DMS 273 treated with DMSO at 0.1 percent for 48 hours (cell line): ENCODE data around the gene GLE1.
"Not testable (repeated sequence)": the region's sequence is repeated elsewhere in the genome, so short reads cannot be mapped to it uniquely, and the experiment has no call there.

ENCODE experiments used
- DNase-seq: peaks from one replicate; lab custom pipeline; 2025; lab: John Stamatoyannopoulos, UW

The GLE1 gene

DNA sequence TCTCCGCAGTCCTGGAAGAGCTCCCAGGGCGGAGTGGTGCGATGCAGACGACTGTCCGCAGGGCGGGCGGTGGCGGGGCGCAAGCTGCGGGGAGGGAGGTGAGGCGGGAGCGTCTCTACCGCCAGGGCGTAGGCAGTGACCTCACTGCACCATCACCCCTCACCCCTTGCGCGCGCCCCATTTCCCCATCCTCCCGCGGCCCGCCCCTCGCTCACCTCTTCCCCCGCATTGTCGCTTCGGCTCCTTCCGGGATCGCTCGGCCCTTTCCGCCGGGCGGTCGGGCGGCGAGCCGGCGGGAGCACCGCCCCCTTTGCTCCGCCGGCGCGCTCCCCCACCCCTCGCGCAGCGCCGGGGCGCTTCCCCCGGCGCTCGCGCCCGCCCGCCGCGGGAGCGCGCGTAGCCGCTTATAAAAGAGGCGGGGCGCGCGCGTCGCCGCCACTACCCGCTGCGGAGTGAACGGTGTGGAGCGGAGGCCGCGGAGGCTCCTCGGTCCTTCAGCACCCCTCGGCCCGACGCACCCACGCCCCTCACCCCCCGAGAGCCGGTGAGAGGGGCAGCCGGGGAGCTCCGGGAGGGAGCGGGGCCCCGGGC is 47.7 kb downstream of the GLE1 start, which contains the start of gene SPTAN1:
Gene SPTAN1, plus strand, starts transcription at position 435 of the 591 bp plus-strand sequence. CDS start 14,154 bp downstream, outside the sequence.
- DNase-seq: peak; percentile 59

DNA sequence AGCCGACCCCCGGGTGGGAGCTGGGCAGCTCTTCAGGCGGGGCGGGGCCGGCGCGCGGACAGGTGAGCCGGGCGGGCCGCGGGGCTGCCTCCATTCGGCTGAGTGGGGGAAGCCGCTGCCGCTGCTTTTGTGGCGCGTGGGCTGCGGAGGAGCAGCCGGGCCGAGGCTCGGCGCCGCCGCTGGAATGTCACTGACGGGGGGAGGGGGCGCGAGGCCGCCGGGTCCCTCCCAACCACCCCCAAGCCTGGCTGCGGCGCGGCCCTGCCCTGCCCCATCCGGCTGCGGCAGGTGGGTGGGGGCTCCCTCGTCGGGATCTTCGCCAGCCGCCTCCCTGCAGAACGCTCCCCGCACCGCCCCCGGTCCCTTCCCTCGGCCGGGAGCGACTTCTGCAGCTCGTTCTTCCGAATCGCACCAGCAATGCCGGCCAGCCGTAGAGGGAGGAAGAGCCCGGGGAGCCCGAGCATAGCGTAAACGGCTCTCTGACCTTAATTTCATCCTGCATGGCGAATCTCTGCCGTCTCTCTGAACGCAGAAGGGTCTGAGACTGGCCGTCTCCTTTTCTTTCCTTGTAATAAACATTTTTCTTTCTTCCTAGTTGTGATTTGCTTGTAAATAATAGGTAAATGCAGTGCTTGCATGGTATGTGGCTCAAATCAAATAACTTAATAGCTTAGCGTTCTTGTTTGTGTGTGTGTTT is 48.4 kb downstream of the GLE1 start:
- no peak for DNase-seq

- DNase-seq: no peak
These were observed 49.2 kb downstream of the GLE1 start for GRCh38 chr9:128553728-128554127.

GRCh38 chr9:128554155-128554862 is 49.8 kb downstream of the GLE1 start:
- DNase-seq: no peak

DNA sequence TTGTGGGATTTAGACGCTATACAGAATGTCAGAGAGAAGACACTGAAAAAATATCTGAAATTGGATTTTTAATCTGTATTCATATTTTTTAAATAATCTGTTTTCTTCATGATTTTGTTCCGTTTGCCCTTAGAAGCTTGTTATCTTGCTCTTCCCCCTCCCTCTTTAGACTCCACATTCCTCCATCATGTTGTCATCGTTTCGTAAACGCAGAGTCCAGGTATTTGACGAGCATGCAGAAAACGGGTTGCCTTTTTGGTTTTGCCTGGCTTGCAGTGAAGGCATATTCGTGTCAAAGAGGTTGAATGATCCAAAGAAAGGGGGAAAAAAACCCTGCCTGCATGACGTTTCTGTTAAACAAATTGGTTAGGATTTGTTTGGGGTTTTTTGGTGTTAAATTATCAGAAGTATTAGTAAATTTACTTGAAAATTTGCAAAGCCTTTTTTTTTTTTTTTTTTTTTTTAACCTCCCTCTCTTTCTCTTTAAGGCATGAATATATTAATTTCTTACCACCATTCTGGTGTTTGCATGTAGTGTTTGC is 50.7 kb downstream of the GLE1 start:
- DNase-seq: no peak

DNA sequence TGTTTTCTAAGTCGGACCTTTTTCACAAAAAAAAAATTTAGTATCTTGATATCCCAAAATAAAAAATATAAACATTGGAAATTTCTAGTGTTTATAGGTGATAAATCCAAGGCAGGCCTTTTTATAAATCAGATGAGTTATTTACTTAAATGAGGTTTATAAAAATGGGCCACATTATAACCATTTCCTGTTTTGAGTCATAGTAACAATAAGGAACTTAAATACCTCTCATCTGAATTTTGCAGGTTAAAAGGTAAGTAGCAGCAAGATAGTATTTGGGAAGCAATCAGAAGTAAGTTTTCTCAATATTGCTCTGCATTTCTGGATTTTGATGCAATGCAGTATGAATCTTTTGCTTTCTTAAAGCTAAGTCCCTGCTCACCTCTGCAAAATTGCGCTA is 51.8 kb downstream of the GLE1 start:
- DNase-seq: no peak

GRCh38 chr9:128556926-128557634 is 52.6 kb downstream of the GLE1 start:
- DNase-seq: no peak

DNA sequence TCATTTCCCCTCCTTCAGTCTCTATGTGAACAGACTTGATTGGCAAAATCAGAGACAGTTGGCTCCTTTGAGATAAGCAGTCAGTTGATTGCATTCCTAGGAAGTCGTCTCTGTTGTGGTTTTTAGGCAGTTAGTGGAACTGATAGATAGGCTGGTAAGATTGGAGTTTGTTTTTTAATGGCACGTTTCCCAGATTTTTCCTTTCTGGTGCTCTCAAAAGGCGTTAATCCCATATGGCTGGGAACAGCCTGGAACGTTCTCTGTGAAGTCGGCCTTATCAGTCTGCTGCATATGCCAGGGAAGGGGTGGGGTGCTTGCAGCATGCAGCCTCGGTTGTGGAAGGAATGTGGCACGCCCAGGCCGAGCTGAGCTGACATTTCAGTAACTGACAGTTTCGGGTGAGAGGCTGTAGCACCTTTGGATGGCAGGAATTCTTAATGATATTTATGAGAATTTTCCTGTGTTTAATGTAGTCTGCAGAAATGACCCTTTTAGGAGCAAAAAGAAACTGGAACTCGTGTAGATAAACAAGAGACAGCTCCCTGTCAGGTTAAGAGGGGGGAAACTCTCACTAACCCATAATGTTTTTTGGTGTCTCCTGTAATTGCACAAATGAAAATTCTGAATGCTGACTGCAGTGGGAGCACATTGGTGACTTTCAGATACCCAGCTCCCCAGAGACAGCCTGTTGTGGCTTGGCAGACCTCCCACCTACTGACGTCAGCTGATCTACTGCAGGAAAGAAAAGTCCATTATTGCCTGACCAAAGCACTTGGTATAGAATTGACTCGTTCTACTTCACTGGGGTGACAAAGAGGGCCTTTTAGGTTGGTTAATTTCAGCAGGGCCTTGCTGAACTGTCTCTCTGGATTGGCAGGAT is 54.2 kb downstream of the GLE1 start:
- DNase-seq: peak; percentile 69

DNA sequence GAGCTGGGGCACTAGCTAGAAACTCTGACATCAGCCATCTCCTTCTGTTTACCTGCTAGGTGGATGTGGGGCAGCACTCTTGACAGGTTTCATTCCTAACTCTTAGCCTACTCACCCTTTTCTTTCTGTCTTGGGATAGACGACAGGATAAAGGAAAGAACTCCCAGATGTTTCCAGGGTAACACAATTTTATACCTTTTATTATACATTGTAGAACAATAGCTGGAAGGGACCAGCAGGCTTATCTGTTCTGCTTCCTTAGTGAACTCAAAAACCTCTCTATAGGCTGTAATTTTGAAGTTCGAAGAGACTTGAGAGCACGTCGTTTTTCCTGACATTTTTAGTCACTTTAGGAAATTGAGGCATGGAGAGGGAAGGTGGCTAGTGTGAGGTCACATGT is 61.1 kb downstream of the GLE1 start:
- no peak for DNase-seq

DNA sequence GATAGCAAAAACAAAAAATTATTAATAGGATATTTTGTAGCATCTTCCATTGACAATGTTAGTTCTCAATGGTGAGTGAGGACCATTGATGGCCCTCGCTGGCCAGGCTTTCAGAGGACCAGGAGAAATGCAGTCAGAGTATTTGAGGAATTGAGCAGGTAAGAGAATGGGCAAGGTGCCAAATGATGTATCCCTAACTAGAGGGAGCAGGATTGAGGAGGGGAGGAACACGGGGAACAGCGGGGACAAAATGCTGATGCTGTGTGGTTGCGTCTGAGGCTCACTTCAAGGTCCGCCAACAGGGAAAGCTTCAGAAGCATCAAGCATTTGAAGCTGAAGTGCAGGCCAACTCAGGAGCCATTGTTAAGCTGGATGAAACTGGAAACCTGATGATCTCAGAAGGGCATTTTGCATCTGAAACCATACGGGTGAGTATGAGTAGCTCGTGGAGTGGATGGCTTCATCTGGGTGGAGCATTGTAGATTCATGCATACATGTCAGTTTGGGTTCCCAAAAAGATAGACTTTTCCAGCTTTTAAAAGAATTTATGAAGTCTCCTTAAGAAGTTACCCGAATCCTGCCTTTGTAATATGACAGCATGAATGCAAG is 64.1 kb downstream of the GLE1 start:
- no peak for DNase-seq

GRCh38 chr9:128575469-128575868 is 71.0 kb downstream of the GLE1 start:
- DNase-seq: no peak

DNA sequence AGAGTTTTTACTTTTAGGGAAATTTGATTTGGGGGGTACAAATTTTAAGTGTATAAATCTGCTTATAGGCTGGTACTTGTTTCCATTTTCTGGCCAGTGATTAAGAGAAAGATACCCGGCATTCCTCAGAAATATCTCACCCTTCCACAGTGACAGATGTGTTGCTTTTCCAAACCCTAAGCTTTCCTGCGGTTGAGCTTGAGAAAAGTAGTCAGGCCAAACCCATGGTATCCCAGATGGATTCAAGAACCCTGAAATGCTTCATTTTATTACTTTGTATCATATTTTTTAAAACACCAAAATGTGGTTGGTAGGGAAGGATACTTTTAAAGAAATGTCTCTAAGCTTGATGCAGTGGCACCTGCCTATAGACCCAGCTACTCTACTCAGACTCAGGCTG is 71.4 kb downstream of the GLE1 start:
- no peak for DNase-seq

DNA sequence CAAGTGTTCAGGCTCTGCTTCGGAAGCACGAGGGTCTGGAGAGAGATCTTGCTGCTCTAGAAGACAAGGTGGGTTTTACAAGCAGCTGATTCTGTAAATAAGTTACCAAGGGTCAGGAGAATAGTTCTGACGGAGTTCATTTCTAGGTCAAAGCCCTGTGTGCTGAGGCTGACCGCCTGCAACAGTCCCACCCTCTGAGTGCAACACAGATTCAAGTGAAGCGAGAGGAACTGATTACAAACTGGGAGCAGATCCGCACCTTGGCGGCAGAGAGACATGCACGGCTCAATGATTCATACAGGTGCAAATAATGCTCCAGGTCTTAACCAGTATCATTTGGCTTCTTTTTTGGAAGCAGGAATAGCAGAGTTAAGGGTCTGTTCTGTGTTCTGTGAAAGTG is 72.7 kb downstream of the GLE1 start:
- DNase-seq: no peak

- no peak for DNase-seq
These were observed 74.7 kb downstream of the GLE1 start for GRCh38 chr9:128579194-128579593.

- DNase-seq: no peak
These were observed 76.2 kb downstream of the GLE1 start for GRCh38 chr9:128580731-128581130.

- not testable (repeated sequence) for DNase-seq
These were observed 80.6 kb downstream of the GLE1 start for GRCh38 chr9:128585155-128585554.

- not testable (repeated sequence) for DNase-seq
These were observed 82.4 kb downstream of the GLE1 start for GRCh38 chr9:128586934-128587333.

GRCh38 chr9:128587453-128587852 is 82.9 kb downstream of the GLE1 start:
- DNase-seq: no peak

- DNase-seq: no peak
These were observed 84.2 kb downstream of the GLE1 start for GRCh38 chr9:128588581-128589233.
